Hepatocyte (in vitro differentiated cells): ENCODE data around the gene LACC1. TPM values are rescaled to one million over a fixed set of nuclear protein-coding genes. Genes with fewer than 3 reads are reported as not detected.

ENCODE experiments used
- DNase-seq: peaks from one replicate; pipeline ENCODE4 v3.0.0-alpha.2; 2016; ENCODE audit warnings: low spot score
- H2AFZ ChIP-seq: fragments of 200-600 bp; sonication (generic); 2 replicates; pipeline ENCODE4 v1.6.0; 2016; ENCODE audit warnings: antibody characterized with exemption, mild to moderate bottlenecking
- H3K27ac ChIP-seq: fragments of 200-600 bp; sonication (generic); 2 replicates; pipeline ENCODE4 v1.5.1; 2016; ENCODE audit warnings: mild to moderate bottlenecking
- H3K27me3 ChIP-seq: fragments of 200-600 bp; sonication (generic); 2 replicates; pipeline ENCODE4 v1.6.1; 2016
- H3K36me3 ChIP-seq: fragments of 200-600 bp; sonication (generic); replicated peaks from 2 replicates; pipeline ENCODE4 v1.5.1; 2016; ENCODE audit warnings: low read depth; ENCODE audit not compliant: insufficient read depth
- H3K4me1 ChIP-seq: fragments of 200-600 bp; sonication (generic); 2 replicates; pipeline ENCODE4 v1.5.1; 2016; ENCODE audit warnings: mild to moderate bottlenecking, moderate library complexity; ENCODE audit not compliant: insufficient read depth
- H3K4me2 ChIP-seq: fragments of 200-600 bp; sonication (generic); 2 replicates; pipeline ENCODE4 v1.6.0; 2016
- H3K4me3 ChIP-seq: fragments of 200-600 bp; sonication (generic); 2 replicates; pipeline ENCODE4 v1.5.1; 2016; ENCODE audit warnings: mild to moderate bottlenecking
- H3K79me2 ChIP-seq: fragments of 200-600 bp; sonication (generic); 2 replicates; pipeline ENCODE4 v1.6.0; 2017; ENCODE audit warnings: mild to moderate bottlenecking
- H3K9me2 ChIP-seq: fragments of 200-600 bp; sonication (generic); replicated peaks from 2 replicates; pipeline ENCODE4 v1.6.0; 2017; ENCODE audit warnings: mild to moderate bottlenecking; ENCODE audit not compliant: insufficient read depth
- H3K9me3 ChIP-seq: fragments of 200-600 bp; sonication (generic); 2 replicates; pipeline ENCODE4 v1.5.1; 2016; ENCODE audit warnings: low read depth, mild to moderate bottlenecking
- H4K20me1 ChIP-seq: fragments of 200-600 bp; sonication (generic); 2 replicates; pipeline ENCODE4 v1.6.0; 2016; ENCODE audit warnings: mild to moderate bottlenecking; ENCODE audit not compliant: insufficient read depth, poor library complexity, severe bottlenecking
- EZH2 ChIP-seq: fragments of 200-600 bp; sonication (generic); IDR thresholded peaks from 2 replicates; pipeline ENCODE4 v1.6.1; 2016; ENCODE audit warnings: antibody characterized with exemption, mild to moderate bottlenecking, borderline replicate concordance
- EZH2phosphoT487 ChIP-seq: fragments of 200-600 bp; sonication (generic); IDR thresholded peaks from one replicate; pipeline ENCODE4 v1.6.1; 2018; ENCODE audit warnings: antibody characterized with exemption, mild to moderate bottlenecking, low read depth, moderate library complexity; ENCODE audit not compliant: unreplicated experiment, severe bottlenecking
- WGBS: methylation state at CpG from one replicate; pipeline ENCODE4 v1.1.6; 2016; ENCODE audit warnings: low lambda C conversion rate; ENCODE audit errors: missing lambda C conversion rate; 5-methylcytosine and 5-hydroxymethylcytosine counted together
- polyA plus RNA-seq: library from polyadenylated mRNA; unstranded; fragments of >200 nt; fragmentation: Nextera tagmentation; extraction: Ambion mirVana; gene quantifications from 2 replicates; pipeline ENCODE4 v1.2.1, GENCODE V29; 2016
- total RNA-seq: library from RNA; depleted of rRNA; stranded (reverse); fragments of >200 nt; gene quantifications from 2 replicates; pipeline ENCODE4 v1.2.3, GENCODE V29; 2014
- TF ChIP-seq, protein P1 (sequence below): fragments of 200-600 bp; sonication (generic); IDR thresholded peaks from 2 replicates; pipeline ENCODE4 v1.5.1; 2016; ENCODE audit warnings: antibody characterized with exemption, mild to moderate bottlenecking; ENCODE audit not compliant: poor library complexity

LACC1 gene
- total RNA-seq (10.3 and 11.1 TPM in 2 replicates), polyA plus RNA-seq (3.1 and 3.6 TPM in 2 replicates)

DNA sequence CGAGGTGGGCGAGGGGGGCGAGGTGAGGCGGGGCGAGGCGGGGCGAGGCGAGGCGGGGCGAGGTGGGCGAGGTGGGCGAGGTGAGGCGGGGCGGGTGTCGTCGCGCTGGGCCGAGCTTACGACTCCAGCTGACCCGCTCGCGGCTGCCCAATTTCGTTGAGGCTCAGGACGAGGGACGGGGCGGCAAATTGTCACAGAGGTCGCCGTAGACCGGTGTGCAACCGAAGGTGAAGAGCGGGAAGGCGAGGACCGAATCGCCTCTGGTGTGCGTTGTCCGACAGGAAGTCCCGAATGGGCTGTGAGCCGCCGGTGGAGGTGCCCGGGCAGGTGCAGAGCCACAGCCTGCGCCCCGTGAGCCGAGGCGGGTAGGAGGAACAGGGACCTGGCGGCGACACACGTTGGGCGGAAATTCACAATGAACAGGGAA, at the start of gene LACC1:
TSS of gene LACC1 (plus strand) at position 150 of the 427 bp plus-strand sequence. CDS start 1,082 bp downstream, outside the sequence.
- TF ChIP-seq EZH2phosphoT487 = no peak
- TF ChIP-seq, protein P1, sequence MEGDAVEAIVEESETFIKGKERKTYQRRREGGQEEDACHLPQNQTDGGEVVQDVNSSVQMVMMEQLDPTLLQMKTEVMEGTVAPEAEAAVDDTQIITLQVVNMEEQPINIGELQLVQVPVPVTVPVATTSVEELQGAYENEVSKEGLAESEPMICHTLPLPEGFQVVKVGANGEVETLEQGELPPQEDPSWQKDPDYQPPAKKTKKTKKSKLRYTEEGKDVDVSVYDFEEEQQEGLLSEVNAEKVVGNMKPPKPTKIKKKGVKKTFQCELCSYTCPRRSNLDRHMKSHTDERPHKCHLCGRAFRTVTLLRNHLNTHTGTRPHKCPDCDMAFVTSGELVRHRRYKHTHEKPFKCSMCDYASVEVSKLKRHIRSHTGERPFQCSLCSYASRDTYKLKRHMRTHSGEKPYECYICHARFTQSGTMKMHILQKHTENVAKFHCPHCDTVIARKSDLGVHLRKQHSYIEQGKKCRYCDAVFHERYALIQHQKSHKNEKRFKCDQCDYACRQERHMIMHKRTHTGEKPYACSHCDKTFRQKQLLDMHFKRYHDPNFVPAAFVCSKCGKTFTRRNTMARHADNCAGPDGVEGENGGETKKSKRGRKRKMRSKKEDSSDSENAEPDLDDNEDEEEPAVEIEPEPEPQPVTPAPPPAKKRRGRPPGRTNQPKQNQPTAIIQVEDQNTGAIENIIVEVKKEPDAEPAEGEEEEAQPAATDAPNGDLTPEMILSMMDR = no peak
- no peak for TF ChIP-seq EZH2
- Histone ChIP-seq H3K9me3 (no peaks in the 10 kb centered on the region), H3K4me3 (peak within 1 kb of the TSS; percentile 77), H3K27me3 (no peaks in the 10 kb centered on the region), H3K27ac (peak within 1 kb of the TSS; percentile 98), H4K20me1 (no peaks in the 10 kb centered on the region), H2AFZ (peak within 1 kb of the TSS; percentile 88), H3K4me1 (peaks cover 14% of the 10 kb centered on the region), H3K9me2 (no peaks in the 10 kb centered on the region), H3K36me3 (no peaks in the 10 kb centered on the region), H3K4me2 (peak within 1 kb of the TSS; percentile 94), H3K79me2 (peaks cover 12% of the 10 kb centered on the region)
- 2% methylated on average over 26 of the region's 48 CpGs for WGBS
- no peak for DNase-seq

DNA sequence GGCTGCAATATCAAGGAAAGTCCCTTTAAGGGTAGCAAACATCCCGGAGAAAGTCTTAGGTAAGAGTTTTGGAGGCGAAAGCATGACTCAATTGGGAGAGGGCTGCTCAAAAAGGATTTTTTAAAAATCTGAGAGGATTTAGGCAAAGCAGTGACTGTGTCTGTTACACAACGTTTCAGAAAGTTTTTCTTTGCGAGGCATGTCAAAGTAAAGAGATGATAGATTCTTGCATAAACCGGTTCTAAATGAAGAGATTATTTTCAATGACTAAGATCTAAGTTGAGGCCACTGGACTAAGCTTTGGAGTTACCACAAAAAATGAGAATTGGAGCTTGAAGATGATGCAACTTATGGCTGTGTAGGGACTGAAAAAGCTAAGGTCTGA, 49.2 kb upstream of the LACC1 start:
- H2AFZ ChIP-seq = no peak overlapping the region
- H3K4me2 ChIP-seq = no peak overlapping the region
- no peaks in the 10 kb centered on the region for H3K27me3 ChIP-seq
- no peaks in the 10 kb centered on the region for H3K9me3 ChIP-seq
- no peak overlapping the region for H3K4me3 ChIP-seq
- H3K36me3 ChIP-seq = no peaks in the 10 kb centered on the region
- no peaks in the 10 kb centered on the region for H3K79me2 ChIP-seq
- peak; percentile 25 for DNase-seq
- no peak overlapping the region for H3K27ac ChIP-seq
- no peaks in the 10 kb centered on the region for H3K4me1 ChIP-seq
- WGBS = 65% methylated on average over 5 of the region's 5 CpGs
- TF ChIP-seq, protein P1 = no peak
- TF ChIP-seq EZH2 = no peak
- no peak for TF ChIP-seq EZH2phosphoT487
- no peaks in the 10 kb centered on the region for H3K9me2 ChIP-seq
- H4K20me1 ChIP-seq = no peaks in the 10 kb centered on the region

DNA sequence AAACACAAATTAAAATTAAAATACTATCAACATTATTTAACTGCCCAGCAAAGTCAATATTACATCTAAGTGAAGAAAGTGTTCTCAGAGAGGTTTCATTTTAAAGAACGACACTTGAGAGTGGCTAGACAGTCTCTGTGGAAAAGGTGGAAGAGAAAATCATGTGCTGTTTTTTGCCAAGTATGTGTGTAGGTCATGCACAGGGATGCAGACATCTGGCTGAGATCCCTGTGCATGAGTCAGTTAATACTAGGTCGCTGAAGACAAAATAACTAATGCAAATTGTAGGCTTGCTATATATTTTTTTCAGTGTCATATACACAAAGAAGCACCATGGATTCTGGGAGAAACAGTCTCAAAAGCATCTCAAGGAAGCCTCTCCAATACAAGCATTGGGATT, 48.6 kb upstream of the LACC1 start:
- Histone ChIP-seq H4K20me1 (no peaks in the 10 kb centered on the region), H3K9me3 (no peaks in the 10 kb centered on the region), H3K79me2 (no peaks in the 10 kb centered on the region), H3K4me3 (no peak overlapping the region), H3K27ac (no peak overlapping the region), H3K36me3 (no peaks in the 10 kb centered on the region), H3K9me2 (no peaks in the 10 kb centered on the region), H3K27me3 (no peaks in the 10 kb centered on the region), H2AFZ (no peak overlapping the region), H3K4me1 (no peaks in the 10 kb centered on the region), H3K4me2 (no peak overlapping the region)
- WGBS = 84% methylated on average over 2 of the region's 2 CpGs
- no peak for TF ChIP-seq EZH2
- TF ChIP-seq EZH2phosphoT487 = no peak
- TF ChIP-seq, protein P1 = no peak
- no peak for DNase-seq

DNA sequence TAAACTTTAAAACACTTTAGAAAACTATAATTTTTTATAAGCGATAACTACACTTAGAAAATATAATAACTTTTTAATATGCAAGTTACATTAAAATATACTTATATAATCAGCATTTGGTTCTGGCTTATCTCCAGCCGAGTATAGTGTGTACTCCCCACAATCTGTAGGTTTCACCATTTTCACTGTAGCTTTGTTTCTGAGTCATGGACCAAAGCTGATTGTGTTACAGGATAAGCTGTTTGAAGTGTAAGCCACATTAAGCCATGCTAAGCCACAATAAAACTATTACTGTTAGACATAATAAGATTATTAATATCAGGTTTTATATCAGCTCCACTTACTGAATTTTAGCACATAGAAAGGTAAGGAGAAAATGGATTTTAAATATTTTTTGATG, 44.0 kb upstream of the LACC1 start:
- no peak overlapping the region for H2AFZ ChIP-seq
- H3K9me2 ChIP-seq = no peaks in the 10 kb centered on the region
- H3K4me1 ChIP-seq = no peaks in the 10 kb centered on the region
- no peaks in the 10 kb centered on the region for H3K27me3 ChIP-seq
- no peak overlapping the region for H3K27ac ChIP-seq
- no peak overlapping the region for H3K4me3 ChIP-seq
- no peaks in the 10 kb centered on the region for H3K79me2 ChIP-seq
- no peaks in the 10 kb centered on the region for H4K20me1 ChIP-seq
- H3K4me2 ChIP-seq = no peak overlapping the region
- WGBS = 81% methylated on average over 2 of the region's 2 CpGs
- H3K9me3 ChIP-seq = no peaks in the 10 kb centered on the region
- DNase-seq = no peak
- H3K36me3 ChIP-seq = no peaks in the 10 kb centered on the region
- TF ChIP-seq EZH2phosphoT487 (no peak), EZH2 (no peak)
- TF ChIP-seq, protein P1 = no peak
